Measurements from ENCODE around the gene SIK3. TPM values are rescaled to one million over a fixed set of nuclear protein-coding genes. Genes with fewer than 3 reads are reported as not detected.

SIK3 gene
- total RNA-seq, 1 experiment from 2014 or later = 31.4 TPM

- no peak overlapping the region for H4K5ac ChIP-seq (ENCODE audit: insufficient read length, low read depth, low read length)
- Mint-ChIP-seq H3K4me3 (no peak overlapping the region), H3K4me1 (no peaks in the 10 kb centered on the region), H3K27me3 (ENCODE audit: low read depth) (peaks cover 6% of the 10 kb centered on the region), H3K36me3 (ENCODE audit: insufficient read depth in 1 of 3, low read depth in 3 of 3) (no peaks in the 10 kb centered on the region), H3K9me3 (no peaks in the 10 kb centered on the region), H3K27ac (no peak overlapping the region)
- no peak for TF ChIP-seq CTCF (conservative IDR thresholded peaks at IDR 0.05)
- H2AFZ ChIP-seq (ENCODE audit: low read length) = no peak overlapping the region
- no peak overlapping the region for H3K4ac ChIP-seq (ENCODE audit: low read depth, low read length)
- no peak overlapping the region for H2BK120ac ChIP-seq (ENCODE audit: low read depth, low read length, poor library complexity, severe bottlenecking)
- H3K9me3 ChIP-seq (ENCODE audit: control insufficient read depth, low read depth, low read length) = no peaks in the 10 kb centered on the region
- H3K27ac ChIP-seq (ENCODE audit: insufficient read length, low read depth, low read length) = no peak overlapping the region
- H3K9ac ChIP-seq (ENCODE audit: extremely low read depth, insufficient read length, low read length) = no peak overlapping the region
- H3K14ac ChIP-seq (ENCODE audit: insufficient read depth, low read length) = no peak overlapping the region
- no peak overlapping the region for H2BK20ac ChIP-seq (ENCODE audit: low read depth, low read length, poor library complexity, severe bottlenecking)
- H2BK15ac ChIP-seq (ENCODE audit: low read depth, low read length) = no peak overlapping the region
- no peak overlapping the region for H2BK12ac ChIP-seq (ENCODE audit: insufficient read length, low read depth, low read length)
- no peak overlapping the region for H3K18ac ChIP-seq (ENCODE audit: insufficient read length, low read depth, low read length)
- no peak overlapping the region for H2BK5ac ChIP-seq (ENCODE audit: insufficient read length, low read length)
- H3K4me2 ChIP-seq (ENCODE audit: insufficient read depth, insufficient read length, low read length) = no peak overlapping the region
- no peaks in the 10 kb centered on the region for H3K4me1 ChIP-seq (ENCODE audit: insufficient read depth, low read length)
- no peak overlapping the region for H4K8ac ChIP-seq (replicated peaks; ENCODE audit: insufficient read length, low read depth, low read length)
- no peak overlapping the region for H4K91ac ChIP-seq (ENCODE audit: insufficient read length, low read depth, low read length)
- no peak overlapping the region for H3T11ph ChIP-seq (ENCODE audit: low read length)
- H3K23me2 ChIP-seq (ENCODE audit: insufficient read length, low read depth, low read length, poor library complexity, severe bottlenecking) = no peaks in the 10 kb centered on the region
- H3K79me1 ChIP-seq (ENCODE audit: insufficient read depth, low read depth, low read length, poor library complexity, severe bottlenecking) = no peaks in the 10 kb centered on the region
- DNase-seq = no peak
- H3K56ac ChIP-seq (ENCODE audit: insufficient read length, low read depth, low read length) = no peak overlapping the region
- no peaks in the 10 kb centered on the region for H3K79me2 ChIP-seq (ENCODE audit: insufficient read depth, low read length)
- H3K23ac ChIP-seq (ENCODE audit: insufficient read length, low read depth, low read length) = no peak overlapping the region
- H3K27me3 ChIP-seq (ENCODE audit: insufficient read depth, low read length) = no peaks in the 10 kb centered on the region
- no peak overlapping the region for H2AK5ac ChIP-seq (ENCODE audit: insufficient read length, low read length)
- no peaks in the 10 kb centered on the region for H4K20me1 ChIP-seq (ENCODE audit: control insufficient read depth, insufficient read depth, insufficient read length)
These were observed 22.9 kb upstream of the SIK3 start for GRCh38 chr11:117121176-117121575.
